ENCODE measurements around the gene PGLYRP4.

The PGLYRP4 gene

DNA sequence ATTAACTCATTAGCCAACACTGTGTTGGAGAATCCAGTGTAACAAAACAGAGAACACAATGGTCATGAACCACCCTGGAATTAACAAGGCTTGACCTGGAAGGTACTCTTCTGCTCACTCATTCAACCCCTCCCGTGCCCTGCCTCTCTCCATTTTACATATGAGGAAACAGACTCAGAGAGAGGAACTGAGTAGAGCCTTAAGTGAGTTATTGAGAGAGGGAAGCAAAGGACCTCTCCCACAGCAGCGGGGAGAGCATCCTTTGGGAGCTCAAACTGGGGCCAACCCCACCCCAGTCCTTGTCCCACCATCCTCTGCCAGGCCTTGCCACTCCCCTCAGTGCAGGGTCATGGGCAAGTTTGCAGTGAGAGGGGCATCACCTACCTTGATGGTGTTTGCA lies 25.4 kb upstream of the PGLYRP4 start:
- DNase-seq, result no peak

DNA sequence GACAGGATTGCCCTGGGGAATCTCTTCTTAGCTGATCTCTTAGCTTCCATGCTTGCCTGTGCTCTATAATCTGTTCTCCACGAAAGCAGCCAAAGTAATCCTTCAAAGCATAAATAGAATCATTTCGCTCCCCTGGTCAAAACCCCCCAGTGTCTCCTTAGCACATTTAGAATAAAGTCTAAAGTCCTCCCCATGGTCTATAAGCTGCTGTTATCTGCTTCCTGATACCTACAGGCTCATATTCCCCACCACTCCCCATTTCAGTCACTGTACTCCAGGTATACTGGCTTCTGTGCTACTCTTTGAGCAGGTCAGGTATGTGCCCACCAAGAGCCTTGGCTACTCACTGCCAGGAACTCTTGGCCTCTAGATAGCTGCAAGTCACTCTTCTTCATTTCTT lies 23.9 kb upstream of the PGLYRP4 start:
- DNase-seq, result no peak

DNA sequence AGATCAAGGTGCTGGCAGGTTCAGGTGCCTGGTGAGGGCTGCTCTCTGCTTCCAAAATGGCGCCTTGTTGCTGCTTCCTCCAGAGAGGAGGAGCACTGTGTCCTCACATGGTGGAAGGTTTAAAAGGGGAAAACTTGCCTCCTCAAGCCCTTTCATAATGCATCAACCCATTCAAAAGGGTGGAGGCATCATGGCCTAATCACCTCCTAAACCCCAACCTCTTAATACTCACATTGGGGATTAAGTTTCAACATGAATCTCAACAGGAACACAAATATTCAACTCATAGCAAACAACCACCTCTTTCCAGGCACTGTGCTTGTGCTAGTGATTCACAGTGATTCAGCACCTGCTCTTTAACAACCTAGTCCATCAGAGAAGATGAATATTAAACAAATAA lies 22.6 kb upstream of the PGLYRP4 start:
- no peak for DNase-seq

DNA sequence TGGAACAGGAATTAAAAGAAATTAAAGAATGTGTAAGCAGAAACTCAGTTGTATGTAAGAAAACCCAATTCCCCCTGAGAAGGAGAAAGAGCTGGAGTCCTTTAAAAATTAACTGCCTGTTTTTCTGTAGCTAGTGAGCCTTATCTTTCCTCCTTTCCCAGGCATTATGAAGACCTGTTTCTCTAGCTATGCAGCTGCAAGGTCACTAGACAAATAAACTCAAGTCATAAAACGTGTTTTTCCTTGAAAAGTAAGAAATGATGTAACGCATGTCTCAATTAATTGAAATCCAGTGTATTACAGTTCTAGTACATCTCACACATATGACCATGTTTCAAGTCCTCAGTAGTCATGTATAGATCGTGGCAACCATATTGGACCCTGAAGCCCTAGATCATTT lies 21.5 kb upstream of the PGLYRP4 start:
- DNase-seq, result no peak

DNA sequence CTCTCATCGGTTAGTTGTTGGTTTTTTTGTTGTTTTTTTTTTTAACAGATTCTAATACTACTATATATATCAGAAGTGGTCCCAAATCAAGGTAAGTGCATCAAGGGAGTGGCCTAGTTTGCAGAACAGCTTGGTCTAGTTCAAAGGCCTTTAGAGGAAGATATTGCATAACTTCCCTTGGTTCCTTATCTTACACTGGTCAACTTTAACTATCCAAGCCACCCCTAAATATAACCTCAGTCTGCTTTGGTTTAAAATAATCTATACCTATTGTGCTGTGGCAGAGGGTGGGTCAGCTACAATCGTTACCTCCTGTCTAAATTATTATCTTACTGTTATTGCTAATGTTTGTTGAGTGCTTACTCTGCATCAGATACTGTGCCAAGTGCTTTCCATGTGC lies 19.9 kb upstream of the PGLYRP4 start:
- DNase-seq, result no peak

DNA sequence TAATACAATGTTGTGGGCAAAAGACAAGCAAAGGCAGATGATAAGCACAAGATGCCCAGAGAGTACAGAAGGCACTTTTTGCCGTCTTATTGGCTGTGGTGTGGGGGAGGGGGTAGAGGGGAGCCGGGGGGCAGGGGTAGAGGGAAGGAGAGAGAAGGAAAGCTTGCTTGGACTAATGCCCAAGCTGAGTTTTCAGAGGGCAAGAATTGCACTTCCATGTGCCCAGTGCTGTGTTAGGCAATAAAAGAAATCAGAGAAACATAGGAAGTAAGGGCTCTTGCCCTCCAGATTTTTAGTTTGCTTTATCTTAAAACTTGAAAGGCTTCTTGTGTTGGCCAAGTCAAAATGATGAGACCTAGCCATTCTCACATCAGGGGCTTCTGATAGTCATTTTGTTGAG lies 18.4 kb upstream of the PGLYRP4 start:
- no peak for DNase-seq

DNA sequence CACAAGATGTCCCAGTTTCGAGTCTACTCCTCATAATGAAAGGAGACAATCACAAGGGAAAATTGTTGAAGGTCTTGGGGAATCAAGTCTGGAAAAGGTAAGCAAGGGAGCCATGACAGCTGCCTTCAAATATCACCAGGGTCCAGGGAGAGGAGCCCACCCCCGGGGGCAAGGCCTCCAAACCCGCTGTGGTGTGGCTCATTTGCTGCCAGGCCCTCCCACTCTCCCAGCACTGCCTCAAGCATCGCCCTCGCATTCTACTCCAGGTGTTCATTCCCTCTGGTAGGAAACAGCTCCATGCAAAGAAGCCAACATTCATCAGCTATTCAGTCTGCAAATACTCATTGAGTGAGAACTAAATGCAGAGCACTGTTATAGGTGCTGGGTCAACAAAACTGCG lies 17.6 kb upstream of the PGLYRP4 start:
- DNase-seq, result no peak

DNA sequence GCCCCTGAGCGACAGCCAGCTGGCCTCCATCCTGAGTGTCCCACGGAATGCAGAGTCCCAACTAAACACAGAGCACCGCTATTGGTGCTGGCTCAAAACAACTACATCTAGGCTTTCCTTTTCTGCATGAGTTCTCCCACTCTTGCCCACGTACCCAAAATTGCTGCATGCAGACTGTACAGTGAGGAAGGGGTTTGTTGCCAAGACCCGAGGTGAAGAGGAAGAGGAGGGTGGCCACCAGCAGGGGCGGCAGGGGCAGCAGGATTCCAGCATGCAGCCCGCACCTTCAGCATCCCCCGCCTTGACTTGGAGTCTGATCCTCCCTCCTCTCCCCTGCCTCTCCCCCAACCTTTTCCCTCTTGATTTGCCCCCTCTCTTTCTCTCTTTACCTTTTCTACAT lies 17.1 kb upstream of the PGLYRP4 start:
- DNase-seq, result no peak

DNA sequence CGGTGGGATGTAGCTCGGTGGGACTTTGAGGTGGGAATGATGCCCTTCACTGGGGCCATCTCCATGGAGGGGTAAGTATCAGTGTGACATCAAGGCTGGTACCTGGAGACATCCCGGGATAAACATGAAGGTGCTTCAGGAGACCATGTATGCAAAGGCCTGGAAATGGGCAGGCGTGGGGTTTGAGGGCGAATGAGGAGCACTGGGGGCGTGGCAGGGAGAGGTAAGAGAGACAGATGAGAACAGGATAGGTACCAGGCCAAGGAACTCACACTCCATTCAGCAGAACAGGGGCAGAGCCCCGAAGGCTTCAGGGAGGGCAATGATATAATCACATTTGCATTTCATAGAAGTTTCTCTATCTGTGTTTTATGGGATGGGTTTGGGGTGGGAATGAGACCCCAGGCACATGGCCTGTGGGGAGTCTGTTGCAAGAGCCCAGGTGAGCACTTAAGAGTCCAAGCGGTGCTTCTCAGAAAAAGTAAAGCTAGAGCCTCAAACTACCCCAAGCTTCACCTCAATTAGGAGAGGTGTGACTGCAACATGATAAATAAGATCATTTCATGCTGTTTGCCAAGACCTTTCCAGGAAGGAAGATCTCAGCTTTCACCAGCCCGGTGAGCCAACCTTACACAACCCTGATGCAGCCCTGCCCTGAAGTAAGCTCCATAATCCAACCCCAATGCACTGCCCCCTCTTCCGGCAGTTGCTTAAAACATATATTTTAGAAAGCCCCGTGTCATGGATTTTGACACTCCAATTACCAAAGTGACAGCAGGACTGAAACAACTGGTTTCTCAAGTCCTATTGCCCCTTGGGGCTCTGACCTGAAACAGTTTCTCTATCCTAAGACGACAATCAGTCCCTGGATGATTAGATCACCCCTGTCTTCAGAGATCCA lies 16.4 kb upstream of the PGLYRP4 start:
- no peak for DNase-seq

DNA sequence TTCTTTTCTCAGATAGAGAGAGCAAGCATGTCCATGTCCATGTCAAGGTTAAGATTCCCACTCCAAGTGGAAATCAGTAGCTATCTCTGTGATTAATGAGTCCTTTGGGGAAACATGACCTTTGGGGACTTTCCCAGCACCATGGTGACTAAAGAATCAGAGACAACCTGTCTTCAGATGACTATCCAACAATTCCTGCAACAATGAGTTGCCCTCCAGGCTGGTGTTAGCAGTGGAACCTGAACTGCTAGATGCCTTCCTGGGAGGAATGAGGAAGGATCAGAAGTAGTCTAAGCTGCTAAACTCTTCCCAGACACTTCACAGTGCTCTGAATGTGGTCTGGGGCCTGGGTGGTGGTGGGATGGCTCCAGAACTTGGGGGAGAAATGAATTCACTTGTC lies 15.5 kb upstream of the PGLYRP4 start:
- no peak for DNase-seq

DNA sequence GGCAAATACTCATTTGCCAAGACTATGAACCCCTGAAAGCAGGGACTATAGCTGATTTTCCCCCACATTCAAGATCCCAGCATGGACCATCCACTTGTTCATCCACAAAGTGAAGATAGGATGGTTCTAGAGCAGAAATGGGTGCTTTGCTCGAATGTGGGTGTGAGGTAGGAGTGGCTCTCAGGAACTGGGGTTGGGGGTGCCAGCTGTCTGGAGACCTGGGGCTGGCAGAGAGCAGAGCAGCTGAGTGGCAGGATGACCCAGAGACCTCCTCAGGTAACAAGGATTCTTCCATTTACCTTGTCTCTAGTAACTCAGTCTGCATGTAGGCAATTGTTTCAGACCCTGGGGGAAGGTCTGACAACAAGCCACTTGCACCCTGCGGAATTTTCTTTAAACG lies 15.0 kb upstream of the PGLYRP4 start:
- no peak for DNase-seq

DNA sequence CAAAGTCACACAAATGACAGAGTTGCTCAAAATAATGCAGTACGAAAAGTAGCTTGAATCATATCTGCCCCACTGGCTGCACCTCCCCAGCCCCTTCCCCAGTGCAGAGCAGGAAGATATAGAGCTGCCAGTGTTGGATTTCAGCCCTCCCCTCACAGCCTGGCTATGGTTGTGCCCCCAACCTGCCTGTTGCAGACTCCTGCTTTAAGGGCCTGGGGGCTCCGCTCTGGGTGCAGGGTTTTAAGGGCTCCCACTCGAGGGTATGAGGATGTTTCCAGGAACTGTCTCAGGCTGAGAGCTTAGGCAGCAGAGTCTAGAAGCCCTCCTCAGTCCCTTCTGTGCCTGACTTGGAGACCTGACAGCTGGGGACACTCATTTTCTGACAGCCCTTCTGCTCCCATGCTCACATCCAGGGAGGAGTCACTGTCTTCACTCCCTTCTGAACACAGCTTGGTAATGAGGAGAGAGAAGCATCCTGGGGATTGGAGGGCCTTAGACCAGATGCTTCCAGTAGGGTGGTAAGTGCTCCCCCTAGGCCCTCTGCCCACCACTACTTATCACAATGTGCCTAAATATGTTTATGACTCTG lies 13.6 kb upstream of the PGLYRP4 start:
- no peak for DNase-seq

DNA sequence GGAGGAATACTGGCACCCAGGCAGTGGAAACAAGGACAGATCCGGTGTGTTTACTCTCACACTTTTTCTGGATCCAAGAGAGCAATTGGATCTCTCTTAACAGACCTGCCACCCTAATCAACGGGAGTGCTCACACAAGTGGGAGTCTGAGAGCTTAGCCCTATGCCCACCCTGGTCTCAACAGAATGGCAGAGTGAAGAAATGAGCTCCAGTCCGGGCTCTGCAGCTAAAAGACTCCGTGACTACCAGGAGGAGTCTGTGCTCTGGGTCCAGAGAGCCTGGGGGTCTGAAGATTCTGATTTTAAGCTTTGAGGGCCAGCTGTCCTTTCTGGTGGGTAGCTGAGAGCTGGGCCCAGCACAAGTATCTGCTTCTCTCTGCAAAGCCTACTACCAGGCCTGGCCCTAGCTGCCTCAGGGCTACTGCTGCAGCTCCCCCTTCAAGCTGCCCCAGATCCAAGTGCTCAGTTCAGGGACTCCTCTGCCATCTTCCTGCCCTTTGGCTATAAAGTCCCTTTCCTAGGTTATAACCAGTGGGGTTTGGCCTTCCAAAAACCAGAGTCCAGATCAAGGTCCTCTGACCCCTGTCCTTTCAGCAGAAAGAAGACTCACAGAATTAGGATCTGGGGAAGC lies 13.0 kb upstream of the PGLYRP4 start:
- DNase-seq, result no peak

DNA sequence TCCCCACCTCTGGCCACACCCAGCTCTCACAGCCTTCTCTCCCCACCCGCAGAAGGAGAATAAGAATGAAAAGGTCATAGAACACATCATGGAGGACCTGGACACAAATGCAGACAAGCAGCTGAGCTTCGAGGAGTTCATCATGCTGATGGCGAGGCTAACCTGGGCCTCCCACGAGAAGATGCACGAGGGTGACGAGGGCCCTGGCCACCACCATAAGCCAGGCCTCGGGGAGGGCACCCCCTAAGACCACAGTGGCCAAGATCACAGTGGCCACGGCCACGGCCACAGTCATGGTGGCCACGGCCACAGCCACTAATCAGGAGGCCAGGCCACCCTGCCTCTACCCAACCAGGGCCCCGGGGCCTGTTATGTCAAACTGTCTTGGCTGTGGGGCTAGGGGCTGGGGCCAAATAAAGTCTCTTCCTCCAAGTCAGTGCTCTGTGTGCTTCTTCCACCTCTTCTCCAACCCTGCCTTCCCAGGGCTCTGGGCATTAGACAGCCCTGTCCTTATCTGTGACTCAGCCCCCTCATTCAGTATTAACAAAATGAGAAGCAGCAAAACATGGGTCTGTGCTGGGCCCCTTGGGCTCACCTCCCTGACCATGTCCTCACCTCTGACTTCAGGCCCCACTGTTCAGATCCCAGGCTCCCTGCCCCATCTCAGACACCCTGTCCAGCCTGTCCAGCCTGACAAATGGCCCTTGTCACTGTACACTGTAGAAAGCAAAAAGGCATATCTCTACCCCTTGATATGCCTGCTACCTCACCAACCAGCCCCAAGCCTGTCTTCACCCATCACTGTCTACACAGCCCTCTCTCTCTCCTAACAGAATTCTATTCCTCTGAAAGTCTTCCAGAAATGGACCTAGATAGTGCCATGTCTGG lies 12.2 kb upstream of the PGLYRP4 start:
- no peak for DNase-seq

DNA sequence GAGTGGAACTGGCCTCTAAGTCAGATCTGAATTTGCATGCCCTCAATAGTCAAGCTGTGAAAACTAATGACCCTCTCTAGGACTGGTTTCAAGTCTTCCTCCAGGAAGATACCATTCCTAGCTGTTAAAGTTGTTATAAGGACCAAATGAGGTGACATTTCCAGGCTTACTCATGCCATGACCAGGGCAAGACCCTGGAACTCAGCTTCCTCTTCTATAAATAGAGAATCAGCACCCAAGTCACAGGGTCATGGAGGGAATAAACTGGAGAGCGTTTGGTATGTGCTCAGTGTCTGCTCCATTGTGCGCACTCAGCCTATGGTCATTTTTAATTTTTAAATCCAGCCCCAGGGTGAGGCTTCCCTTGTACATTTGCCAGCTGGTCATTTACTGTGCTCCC lies 11.5 kb upstream of the PGLYRP4 start:
- DNase-seq, result no peak

DNA sequence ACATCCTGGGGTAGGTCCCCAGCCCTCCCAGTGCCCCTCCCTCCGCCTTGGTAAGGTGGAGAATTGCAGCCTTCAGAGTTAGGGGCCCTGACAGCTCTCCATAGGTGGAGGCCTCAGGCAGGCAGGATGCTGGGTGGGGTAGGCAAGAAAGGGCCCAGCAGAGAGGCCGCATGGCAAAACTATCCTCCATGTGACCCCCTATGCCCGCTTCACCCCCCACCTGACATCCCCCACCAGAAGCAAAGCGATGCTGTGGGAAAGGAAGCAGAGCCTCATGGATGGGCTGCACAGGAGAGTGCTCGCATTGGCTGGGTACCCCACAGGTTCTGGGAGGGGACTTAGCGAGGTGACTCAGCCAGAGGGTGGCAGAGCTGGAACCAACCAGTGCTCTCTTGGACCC lies 10.6 kb upstream of the PGLYRP4 start:
- no peak for DNase-seq

DNA sequence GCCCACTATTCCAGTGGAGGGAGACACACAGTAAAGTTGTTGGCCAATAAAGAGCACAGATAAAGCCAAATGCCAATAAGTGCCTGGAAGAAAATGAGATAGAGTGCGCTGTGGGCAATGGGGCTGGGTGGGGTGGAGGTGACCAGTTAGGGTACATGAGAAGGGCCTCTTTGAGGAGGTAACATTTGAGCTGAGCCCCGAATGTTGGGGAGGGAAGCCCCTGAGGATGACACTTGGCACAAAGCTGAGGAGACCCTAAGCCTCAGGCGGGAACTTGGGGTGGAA lies 10.0 kb upstream of the PGLYRP4 start:
- no peak for DNase-seq

DNA sequence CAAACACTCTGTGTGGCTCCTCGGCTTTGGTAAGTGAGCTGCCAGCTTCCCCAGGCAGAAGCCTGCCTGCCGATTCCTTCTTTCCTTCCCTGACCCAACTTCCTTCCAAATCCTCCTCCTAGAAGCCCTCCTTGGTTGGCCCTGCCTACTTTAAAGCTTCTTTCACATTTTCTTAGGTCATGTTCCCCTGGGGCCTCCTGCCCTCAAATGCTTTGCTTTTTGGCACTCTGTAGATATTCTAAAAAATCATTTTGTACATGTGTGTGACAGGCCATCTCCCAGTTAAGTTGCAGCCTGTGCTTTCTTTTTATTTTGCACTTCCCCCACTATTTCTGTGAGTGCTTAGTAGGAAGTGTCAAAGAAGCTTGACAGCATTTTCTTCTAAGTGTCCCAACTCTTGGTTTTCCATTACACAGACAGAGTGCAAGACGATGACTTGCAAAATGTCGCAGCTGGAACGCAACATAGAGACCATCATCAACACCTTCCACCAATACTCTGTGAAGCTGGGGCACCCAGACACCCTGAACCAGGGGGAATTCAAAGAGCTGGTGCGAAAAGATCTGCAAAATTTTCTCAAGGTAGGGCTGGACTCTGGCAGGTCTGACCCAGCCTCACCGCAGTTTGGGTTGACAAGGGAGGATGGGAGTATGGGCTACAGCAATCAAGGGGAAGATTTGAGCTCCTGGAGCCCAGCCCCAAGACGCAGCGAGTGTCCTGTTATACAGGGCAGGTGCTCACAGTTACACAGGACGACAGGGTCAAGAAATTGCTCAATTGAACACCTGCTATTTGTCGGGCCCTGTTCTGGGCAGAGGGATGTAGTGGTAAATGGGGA lies 9.4 kb upstream of the PGLYRP4 start, which contains the start of gene S100A9:
Gene S100A9, plus strand, starts transcription at position 2 of the 838 bp plus-strand sequence. Its CDS starts 430 bp downstream, at position 432.
- DNase-seq, result no peak

DNA sequence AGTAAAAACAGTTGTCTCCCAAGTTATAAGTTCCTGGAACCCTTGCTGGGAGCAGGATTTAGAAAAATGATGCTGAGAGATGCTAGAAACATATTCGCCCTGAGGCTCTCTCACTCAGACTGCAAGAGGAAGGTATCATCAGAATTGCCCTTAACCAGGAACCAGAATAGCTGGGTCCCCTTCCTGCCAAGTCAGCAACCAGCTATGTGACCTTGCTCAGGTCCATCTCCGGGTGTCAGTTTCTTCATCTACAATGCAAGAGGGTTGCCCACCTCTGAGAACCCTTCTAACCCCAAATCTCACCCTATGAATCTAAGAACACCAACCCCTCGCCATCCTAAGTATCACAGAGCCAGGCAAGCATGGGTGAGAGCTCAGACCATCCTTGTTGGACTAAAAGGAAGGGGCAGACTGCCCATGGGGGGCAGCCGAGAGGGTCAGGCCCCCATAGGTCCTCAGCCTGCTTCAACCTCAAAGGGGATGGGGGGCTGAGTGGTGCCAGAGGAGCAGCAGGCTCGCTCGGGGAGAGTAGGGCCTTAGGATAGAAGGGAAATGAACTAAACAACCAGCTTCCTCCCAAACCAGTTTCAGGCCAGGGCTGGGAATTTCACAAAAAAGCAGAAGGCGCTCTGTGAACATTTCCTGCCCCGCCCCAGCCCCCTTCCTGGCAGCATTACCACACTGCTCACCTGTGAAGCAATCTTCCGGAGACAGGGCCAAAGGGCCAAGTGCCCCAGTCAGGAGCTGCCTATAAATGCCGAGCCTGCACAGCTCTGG lies 8.6 kb upstream of the PGLYRP4 start:
- DNase-seq, result no peak

DNA sequence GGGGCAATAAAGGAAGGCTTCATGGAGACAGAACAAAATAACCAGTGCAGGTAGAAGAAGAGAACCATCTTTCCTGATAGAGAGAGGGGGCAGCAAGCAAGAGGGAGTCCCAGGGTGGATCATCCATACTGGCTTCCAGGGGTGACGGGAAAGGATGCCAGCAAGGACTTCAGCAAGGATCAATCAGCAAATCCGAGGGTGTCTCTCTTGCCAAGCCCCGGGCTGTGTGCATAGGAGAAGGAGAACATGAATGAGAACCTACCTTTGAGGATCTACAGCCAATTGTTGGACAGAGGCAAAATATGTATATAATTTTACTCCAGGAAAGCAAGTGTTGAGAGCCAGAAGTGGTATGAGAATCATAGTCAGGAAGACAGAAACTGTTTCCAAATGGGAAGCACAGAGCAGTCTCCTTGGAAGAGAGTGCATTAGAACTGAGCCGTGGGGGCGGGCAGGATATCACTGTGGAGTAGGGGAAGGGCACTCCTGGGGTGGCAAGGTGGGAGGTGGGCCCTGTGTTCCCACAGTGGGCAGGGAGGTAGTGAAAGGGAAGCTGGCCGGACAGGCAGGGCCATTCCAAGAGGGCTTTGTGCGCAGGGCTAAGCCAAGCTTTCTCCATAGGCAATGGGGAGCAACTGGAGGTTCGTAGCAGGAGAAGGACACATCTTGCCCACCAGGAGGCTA lies 7.9 kb upstream of the PGLYRP4 start:
- no peak for DNase-seq
